ENCODE data around the gene FDCSP. TPM values are rescaled to one million over a fixed set of nuclear protein-coding genes. Genes with fewer than 3 reads are reported as not detected.

FDCSP gene
- total and polyA plus RNA-seq, 4 donors, result not detected

DNA sequence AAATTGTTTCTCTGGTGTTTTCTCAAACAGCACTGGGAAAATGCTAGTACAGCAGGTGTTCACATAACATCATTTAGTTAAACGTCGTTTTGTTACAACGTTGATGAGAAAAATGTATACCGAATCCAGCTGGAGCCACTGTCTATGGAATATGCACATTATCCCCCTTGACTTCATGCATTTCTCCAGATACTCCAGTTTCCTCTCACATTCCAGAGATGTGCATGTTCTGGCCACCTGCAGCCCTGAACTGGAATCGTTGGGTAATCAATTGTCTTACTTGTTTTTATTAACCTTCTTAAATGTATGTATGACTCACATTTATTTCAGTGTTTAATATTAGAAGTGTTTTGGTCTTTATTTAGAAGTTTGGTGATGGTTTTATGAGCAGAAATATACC lies 48.8 kb upstream of the FDCSP start:
- Histone ChIP-seq H3K27ac (ENCODE audit: low read depth in 1 of 2, low read length in 2 of 2) (no peak overlapping the region), H3K9ac (ENCODE audit: low read depth in 1 of 2, low read length in 2 of 2) (no peak overlapping the region), H3K4me3 (ENCODE audit: low read depth in 1 of 3, low read length in 3 of 3) (no peak overlapping the region), H3K9me3 (ENCODE audit: control insufficient read depth in 4 of 4, low read length in 3 of 4) (no peaks in the 10 kb centered on the region), H3K36me3 (ENCODE audit: control insufficient read depth in 4 of 4, insufficient read depth in 3 of 4, low read depth in 1 of 4, low read length in 3 of 4) (no peaks in the 10 kb centered on the region), H3K4me1 (ENCODE audit: control insufficient read depth in 4 of 4, insufficient read depth in 4 of 4, low read length in 3 of 4) (no peaks in the 10 kb centered on the region), H3K27me3 (ENCODE audit: control insufficient read depth in 4 of 4, insufficient read depth in 4 of 4, low read length in 3 of 4) (no peaks in the 10 kb centered on the region)
- 76% methylated on average over 5 of the region's 5 CpGs for WGBS
- no peak for DNase-seq (ENCODE audit: low spot score)
- TF ChIP-seq, protein P1, sequence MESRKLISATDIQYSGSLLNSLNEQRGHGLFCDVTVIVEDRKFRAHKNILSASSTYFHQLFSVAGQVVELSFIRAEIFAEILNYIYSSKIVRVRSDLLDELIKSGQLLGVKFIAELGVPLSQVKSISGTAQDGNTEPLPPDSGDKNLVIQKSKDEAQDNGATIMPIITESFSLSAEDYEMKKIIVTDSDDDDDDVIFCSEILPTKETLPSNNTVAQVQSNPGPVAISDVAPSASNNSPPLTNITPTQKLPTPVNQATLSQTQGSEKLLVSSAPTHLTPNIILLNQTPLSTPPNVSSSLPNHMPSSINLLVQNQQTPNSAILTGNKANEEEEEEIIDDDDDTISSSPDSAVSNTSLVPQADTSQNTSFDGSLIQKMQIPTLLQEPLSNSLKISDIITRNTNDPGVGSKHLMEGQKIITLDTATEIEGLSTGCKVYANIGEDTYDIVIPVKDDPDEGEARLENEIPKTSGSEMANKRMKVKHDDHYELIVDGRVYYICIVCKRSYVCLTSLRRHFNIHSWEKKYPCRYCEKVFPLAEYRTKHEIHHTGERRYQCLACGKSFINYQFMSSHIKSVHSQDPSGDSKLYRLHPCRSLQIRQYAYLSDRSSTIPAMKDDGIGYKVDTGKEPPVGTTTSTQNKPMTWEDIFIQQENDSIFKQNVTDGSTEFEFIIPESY (IDR thresholded peaks at IDR 0.05), result no peak
- TF ChIP-seq HNF4A (conservative IDR thresholded peaks at IDR 0.05) (no peak), FOXA1 (IDR thresholded peaks at IDR 0.05) (no peak), RAD21 (IDR thresholded peaks at IDR 0.05) (no peak), TAF1 (conservative IDR thresholded peaks at IDR 0.05) (no peak), NR2F2 (IDR thresholded peaks at IDR 0.05) (no peak), EGR1 (IDR thresholded peaks at IDR 0.05; ENCODE audit: low read depth in 2 of 2) (no peak), GABPA (IDR thresholded peaks at IDR 0.05 in 1 of 2, conservative IDR thresholded peaks at IDR 0.05 in 1 of 2) (no peak), FOXA2 (IDR thresholded peaks at IDR 0.05) (no peak), JUND (IDR thresholded peaks at IDR 0.05) (no peak), RXRA (IDR thresholded peaks at IDR 0.05) (no peak), YY1 (IDR thresholded peaks at IDR 0.05) (no peak), REST (IDR thresholded peaks at IDR 0.05) (no peak), SP1 (IDR thresholded peaks at IDR 0.05) (no peak), ATF3 (IDR thresholded peaks at IDR 0.05) (no peak), HNF4G (IDR thresholded peaks at IDR 0.05) (no peak)
- TF ChIP-seq, protein P2, sequence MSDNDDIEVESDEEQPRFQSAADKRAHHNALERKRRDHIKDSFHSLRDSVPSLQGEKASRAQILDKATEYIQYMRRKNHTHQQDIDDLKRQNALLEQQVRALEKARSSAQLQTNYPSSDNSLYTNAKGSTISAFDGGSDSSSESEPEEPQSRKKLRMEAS (IDR thresholded peaks at IDR 0.05), result no peak
- TF ChIP-seq, protein P3, sequence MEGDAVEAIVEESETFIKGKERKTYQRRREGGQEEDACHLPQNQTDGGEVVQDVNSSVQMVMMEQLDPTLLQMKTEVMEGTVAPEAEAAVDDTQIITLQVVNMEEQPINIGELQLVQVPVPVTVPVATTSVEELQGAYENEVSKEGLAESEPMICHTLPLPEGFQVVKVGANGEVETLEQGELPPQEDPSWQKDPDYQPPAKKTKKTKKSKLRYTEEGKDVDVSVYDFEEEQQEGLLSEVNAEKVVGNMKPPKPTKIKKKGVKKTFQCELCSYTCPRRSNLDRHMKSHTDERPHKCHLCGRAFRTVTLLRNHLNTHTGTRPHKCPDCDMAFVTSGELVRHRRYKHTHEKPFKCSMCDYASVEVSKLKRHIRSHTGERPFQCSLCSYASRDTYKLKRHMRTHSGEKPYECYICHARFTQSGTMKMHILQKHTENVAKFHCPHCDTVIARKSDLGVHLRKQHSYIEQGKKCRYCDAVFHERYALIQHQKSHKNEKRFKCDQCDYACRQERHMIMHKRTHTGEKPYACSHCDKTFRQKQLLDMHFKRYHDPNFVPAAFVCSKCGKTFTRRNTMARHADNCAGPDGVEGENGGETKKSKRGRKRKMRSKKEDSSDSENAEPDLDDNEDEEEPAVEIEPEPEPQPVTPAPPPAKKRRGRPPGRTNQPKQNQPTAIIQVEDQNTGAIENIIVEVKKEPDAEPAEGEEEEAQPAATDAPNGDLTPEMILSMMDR (IDR thresholded peaks at IDR 0.05; ENCODE audit: low read depth, low read length, missing input control), result no peak

Measured in liver (tissue), 9 donors.